BJ (cell line): ENCODE measurements around the gene TALDO1. TPM values are rescaled to one million over a fixed set of nuclear protein-coding genes. Genes with fewer than 3 reads are reported as not detected.

Experiments
- CTCF ChIA-PET: fragments of 350-600 bp; formaldehyde crosslinking; extraction: SDS; loops from one replicate; lab custom pipeline; 2021; ENCODE audit warnings: antibody characterized with exemption, inconsistent platforms; lab: Yijun Ruan, JAX
- POLR2A ChIA-PET: fragments of 300-600 bp; sonication (Branson Sonifier 250); formaldehyde crosslinking; extraction: SDS; loops from one replicate; lab custom pipeline; 2021; ENCODE audit warnings: antibody characterized with exemption; lab: Charles Lee
- DNase-seq: peaks from one replicate; pipeline ENCODE4 v3.0.0-alpha.2; 2011; ENCODE audit warnings: low read depth
- H3K27me3 ChIP-seq: 2 replicates; pipeline ENCODE4 v1.6.0; 2011; ENCODE audit warnings: low read length; ENCODE audit not compliant: control insufficient read depth, insufficient read depth
- H3K36me3 ChIP-seq: 2 replicates; pipeline ENCODE4 v1.5.1; 2011; ENCODE audit warnings: low read length; ENCODE audit not compliant: control insufficient read depth, insufficient read depth
- H3K4me3 ChIP-seq: 2 replicates; pipeline ENCODE4 v1.5.1; 2011; ENCODE audit warnings: low read depth, mild to moderate bottlenecking, control low read depth, low read length
- polyA plus RNA-seq: library from polyadenylated mRNA; depleted of rRNA; stranded (reverse); fragments of >200 nt; gene quantifications from 2 replicates; pipeline ENCODE4 v1.2.3, GENCODE V29; 2011
- TF ChIP-seq, protein P1 (sequence below): IDR thresholded peaks from 2 replicates; pipeline ENCODE4 v1.5.1; 2011; ENCODE audit warnings: low read depth, mild to moderate bottlenecking, control low read depth, inconsistent platforms, low read length, moderate library complexity; ENCODE audit not compliant: insufficient read depth

The TALDO1 gene
- polyA plus RNA-seq, 1 experiment: 278 TPM

DNA sequence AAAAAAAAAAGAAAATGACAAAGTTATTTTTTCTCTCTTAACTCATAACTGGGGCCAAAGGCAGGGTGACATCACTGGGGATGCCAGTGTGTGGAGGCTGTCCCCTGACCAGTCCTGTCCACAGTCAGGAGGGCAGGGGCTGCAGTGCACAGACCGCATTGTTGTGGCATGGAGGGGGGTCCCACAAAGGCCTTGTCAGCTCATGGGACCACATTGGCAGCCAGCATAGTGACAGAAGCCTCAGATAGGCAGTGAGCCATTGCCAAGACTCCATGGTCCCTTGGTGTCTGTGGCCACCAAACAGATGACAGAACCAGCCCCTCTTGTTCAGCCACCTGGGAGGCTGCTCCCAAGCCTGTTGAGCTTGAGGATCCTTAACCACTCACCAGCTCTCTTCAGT lies 47.5 kb upstream of the TALDO1 start:
- no peak for DNase-seq
- TF ChIP-seq, protein P1, sequence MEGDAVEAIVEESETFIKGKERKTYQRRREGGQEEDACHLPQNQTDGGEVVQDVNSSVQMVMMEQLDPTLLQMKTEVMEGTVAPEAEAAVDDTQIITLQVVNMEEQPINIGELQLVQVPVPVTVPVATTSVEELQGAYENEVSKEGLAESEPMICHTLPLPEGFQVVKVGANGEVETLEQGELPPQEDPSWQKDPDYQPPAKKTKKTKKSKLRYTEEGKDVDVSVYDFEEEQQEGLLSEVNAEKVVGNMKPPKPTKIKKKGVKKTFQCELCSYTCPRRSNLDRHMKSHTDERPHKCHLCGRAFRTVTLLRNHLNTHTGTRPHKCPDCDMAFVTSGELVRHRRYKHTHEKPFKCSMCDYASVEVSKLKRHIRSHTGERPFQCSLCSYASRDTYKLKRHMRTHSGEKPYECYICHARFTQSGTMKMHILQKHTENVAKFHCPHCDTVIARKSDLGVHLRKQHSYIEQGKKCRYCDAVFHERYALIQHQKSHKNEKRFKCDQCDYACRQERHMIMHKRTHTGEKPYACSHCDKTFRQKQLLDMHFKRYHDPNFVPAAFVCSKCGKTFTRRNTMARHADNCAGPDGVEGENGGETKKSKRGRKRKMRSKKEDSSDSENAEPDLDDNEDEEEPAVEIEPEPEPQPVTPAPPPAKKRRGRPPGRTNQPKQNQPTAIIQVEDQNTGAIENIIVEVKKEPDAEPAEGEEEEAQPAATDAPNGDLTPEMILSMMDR: no peak
- H3K27me3 ChIP-seq: no peaks in the 10 kb centered on the region
- peaks cover 14% of the 10 kb centered on the region for H3K36me3 ChIP-seq
- POLR2A ChIA-PET: no interaction called here
- CTCF ChIA-PET: interaction anchor here (5.1 kb wide), 1 partner anchor 28 kb away, joined by 40 read pairs; no protein-coding TSS in a partner anchor
- H3K4me3 ChIP-seq: no peak overlapping the region

DNA sequence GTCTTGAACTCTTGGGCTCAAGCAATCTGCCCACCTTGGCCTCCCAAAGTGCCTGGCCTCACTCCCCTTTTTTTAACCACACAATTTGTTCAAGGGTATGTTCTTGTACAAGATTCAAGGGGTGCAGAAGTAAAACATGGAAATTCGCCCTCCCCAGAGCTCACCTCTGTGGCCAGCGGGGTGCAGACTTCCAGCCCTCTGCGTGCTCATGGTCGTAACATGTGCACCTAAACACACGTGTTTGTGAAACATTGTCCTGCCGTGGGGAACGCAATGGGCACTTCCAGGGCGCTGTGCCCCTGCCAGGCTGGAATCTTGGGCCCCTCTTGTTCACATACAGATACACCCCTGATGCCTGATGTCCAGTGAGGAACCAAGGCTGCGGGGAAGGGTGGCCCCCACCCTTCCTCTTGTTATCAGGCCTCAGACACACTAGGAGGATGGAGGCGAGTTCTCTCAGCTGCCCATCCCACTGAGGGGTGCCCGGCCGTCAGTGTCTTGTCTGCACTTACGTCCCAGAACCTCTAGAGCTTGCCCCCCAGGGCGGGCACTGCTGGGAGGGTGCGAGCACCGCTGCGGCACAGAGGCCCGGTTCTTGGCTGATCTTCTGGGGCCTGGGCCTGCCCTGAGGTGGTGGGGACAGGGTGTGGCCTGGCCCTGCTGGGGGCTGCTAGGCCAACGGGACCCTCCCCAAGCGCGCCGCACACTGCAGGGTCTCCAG lies 45.4 kb upstream of the TALDO1 start:
- H3K4me3 ChIP-seq: no peak overlapping the region
- TF ChIP-seq, protein P1: no peak
- no peaks in the 10 kb centered on the region for H3K27me3 ChIP-seq
- DNase-seq: no peak
- ChIA-PET CTCF (interaction anchor here (0.6 to 3.3 kb wide), 2 partner anchors 25 to 89 kb away, joined by 3 to 17 read pairs; no protein-coding TSS in a partner anchor), POLR2A (no interaction called here)
- peaks cover 14% of the 10 kb centered on the region for H3K36me3 ChIP-seq

DNA sequence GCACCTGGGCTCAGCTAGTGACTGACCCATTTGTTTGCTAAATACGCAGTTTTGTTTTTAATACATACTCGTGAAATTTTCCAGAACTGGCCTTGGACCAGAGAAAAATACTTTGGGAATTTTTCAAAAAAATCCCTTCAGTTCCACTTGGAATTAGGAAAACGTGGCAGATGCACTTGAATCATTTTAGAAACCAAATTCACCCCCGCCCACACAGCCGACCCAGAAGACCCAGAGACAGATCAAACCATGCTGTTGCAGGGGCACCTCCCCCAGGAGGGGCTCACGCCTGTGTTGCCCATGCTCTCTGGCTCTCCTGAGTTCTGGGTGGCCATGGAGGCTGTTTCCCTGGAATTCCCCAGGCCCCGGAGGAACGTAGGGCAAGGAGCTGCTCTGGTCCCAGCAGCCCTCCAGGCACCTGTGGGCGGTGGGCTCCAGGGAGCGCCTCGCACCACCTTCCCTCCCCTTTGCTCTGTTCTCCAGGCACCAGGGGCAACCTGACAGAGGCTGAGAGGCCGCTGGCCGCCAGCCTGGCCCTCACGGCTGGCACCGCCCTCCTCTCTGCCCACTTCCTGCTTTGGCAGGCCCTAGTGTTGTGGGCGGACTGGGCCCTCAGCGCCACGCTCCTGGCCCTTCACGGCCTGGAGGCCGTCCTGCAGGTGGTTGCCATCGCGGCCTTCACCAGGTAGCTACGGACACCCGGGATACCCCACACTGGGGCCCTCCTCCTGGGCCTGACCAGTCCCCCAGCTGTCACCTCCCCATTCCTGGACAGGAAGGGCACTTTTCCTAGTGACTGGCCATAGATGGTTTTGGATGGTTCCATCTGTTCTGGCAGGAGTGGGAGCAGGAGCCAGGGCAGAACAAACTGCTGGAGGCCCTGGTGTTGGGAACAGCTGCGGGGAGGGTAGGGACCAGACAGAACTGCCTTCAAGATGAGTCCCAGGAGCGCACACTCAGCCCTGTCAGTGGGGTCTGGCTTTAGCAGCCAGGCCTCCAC lies 44.5 kb upstream of the TALDO1 start:
- ChIA-PET POLR2A (no interaction called here), CTCF (interaction anchor here (0.6 to 3.3 kb wide), 2 partner anchors 25 to 52 kb away, joined by 3 to 17 read pairs; no protein-coding TSS in a partner anchor)
- no peak for DNase-seq

DNA sequence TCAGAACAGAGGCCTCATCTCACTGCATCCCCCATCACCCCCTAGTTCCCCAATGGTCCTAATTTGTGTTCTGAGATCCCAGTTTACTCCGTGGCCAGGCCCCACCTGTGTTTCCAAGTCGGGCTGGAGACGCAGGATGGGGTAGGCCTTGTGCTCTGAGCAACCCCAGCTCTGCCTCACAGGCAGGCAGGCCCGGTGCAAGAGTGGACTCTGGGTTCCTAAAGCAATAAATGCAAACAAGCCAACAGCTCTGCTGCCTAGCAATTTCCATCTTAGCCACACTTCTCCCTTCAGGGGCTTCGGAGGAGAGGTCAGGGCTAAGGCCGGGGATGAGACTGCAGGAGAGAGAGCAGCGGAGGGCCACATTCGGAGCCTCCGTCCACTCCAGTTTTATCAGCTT lies 43.8 kb upstream of the TALDO1 start:
- CTCF ChIA-PET: interaction anchor here (1.5 to 3.3 kb wide), 2 partner anchors 24 to 128 kb away, joined by 3 to 17 read pairs; no protein-coding TSS in a partner anchor

More for the DNA sequence above, 44.5 kb upstream of the TALDO1 start:
- no peaks in the 10 kb centered on the region for H3K27me3 ChIP-seq
- TF ChIP-seq, protein P1: no peak
- H3K36me3 ChIP-seq: peaks cover 14% of the 10 kb centered on the region
- no peak overlapping the region for H3K4me3 ChIP-seq

More for the DNA sequence above, 43.8 kb upstream of the TALDO1 start:
- DNase-seq: no peak
- Histone ChIP-seq H3K36me3 (peaks cover 14% of the 10 kb centered on the region), H3K4me3 (no peak overlapping the region), H3K27me3 (no peaks in the 10 kb centered on the region)
- TF ChIP-seq, protein P1: no peak
- POLR2A ChIA-PET: interaction anchor here (0.5 kb wide), 1 partner anchor 29 kb away, joined by 3 read pairs; no protein-coding TSS in a partner anchor
